HUES64 (cell line): ENCODE measurements around the gene DNAJC11.
"Not testable (repeated sequence)": the region's sequence is repeated elsewhere in the genome, so short reads cannot be mapped to it uniquely, and the experiment has no call there.

ENCODE experiments used
- H3K27ac ChIP-seq: 2 replicates; pipeline ENCODE4 v1.7.0; 2013; ENCODE audit warnings: low read depth, low read length, inconsistent platforms
- H3K27me3 ChIP-seq: 2 replicates; pipeline ENCODE4 v1.6.1; 2013; ENCODE audit warnings: mild to moderate bottlenecking, low read length; ENCODE audit not compliant: insufficient read depth
- H3K36me3 ChIP-seq: 2 replicates; pipeline ENCODE4 v1.6.1; 2013; ENCODE audit warnings: mild to moderate bottlenecking, low read length; ENCODE audit not compliant: insufficient read depth
- H3K4me1 ChIP-seq: 2 replicates; pipeline ENCODE4 v1.6.1; 2013; ENCODE audit warnings: mild to moderate bottlenecking, low read length, moderate library complexity; ENCODE audit not compliant: insufficient read depth
- H3K4me3 ChIP-seq: 2 replicates; pipeline ENCODE4 v1.5.1; 2013; ENCODE audit warnings: mild to moderate bottlenecking, low read length, moderate library complexity
- H3K9ac ChIP-seq: 2 replicates; pipeline ENCODE4 v1.6.1; 2013; ENCODE audit warnings: mild to moderate bottlenecking, low read depth, low read length
- H3K9me3 ChIP-seq: 2 replicates; pipeline ENCODE4 v1.6.1; 2013; ENCODE audit warnings: low read depth, low read length; ENCODE audit not compliant: insufficient read depth
- WGBS: fragments of 150-250, 120-280 bp; methylation state at CpG from one replicate; pipeline ENCODE4 v1.1.7; 2013; ENCODE audit warnings: missing lambda C conversion rate; 5-methylcytosine and 5-hydroxymethylcytosine counted together

DNAJC11 gene

GRCh38 chr1:6651909-6652308 is 49.7 kb downstream of the DNAJC11 start:
- WGBS = 96% methylated on average over 17 of the region's 17 CpGs
- no peaks in the 10 kb centered on the region for H3K4me1 ChIP-seq
- H3K27me3 ChIP-seq = no peaks in the 10 kb centered on the region
- no peak overlapping the region for H3K4me3 ChIP-seq
- no peak overlapping the region for H3K27ac ChIP-seq
- no peaks in the 10 kb centered on the region for H3K9me3 ChIP-seq
- H3K36me3 ChIP-seq = peaks cover 52% of the 10 kb centered on the region
- no peak overlapping the region for H3K9ac ChIP-seq

- H3K4me3 ChIP-seq = no peak overlapping the region
- peaks cover 66% of the 10 kb centered on the region for H3K36me3 ChIP-seq
- no peaks in the 10 kb centered on the region for H3K9me3 ChIP-seq
- no peaks in the 10 kb centered on the region; the same call in 1 of the 2 replicates for H3K4me1 ChIP-seq
- H3K9ac ChIP-seq = no peak overlapping the region
- 85% methylated on average over 6 of the region's 6 CpGs for WGBS
- H3K27ac ChIP-seq = no peak overlapping the region
- no peaks in the 10 kb centered on the region for H3K27me3 ChIP-seq
Measured at GRCh38 chr1:6648556-6648955, 53.1 kb downstream of the DNAJC11 start.

GRCh38 chr1:6646499-6647148 is 55.0 kb downstream of the DNAJC11 start:
- H3K27me3 ChIP-seq = no peaks in the 10 kb centered on the region
- no peaks in the 10 kb centered on the region; the same call in 1 of the 2 replicates for H3K4me1 ChIP-seq
- 73% methylated on average over 10 of the region's 10 CpGs for WGBS
- H3K4me3 ChIP-seq = no peak overlapping the region
- no peaks in the 10 kb centered on the region for H3K9me3 ChIP-seq
- peaks cover 66% of the 10 kb centered on the region for H3K36me3 ChIP-seq
- H3K9ac ChIP-seq = no peak overlapping the region
- peak overlapping the region; percentile 14; the same call in 1 of the 2 replicates for H3K27ac ChIP-seq

GRCh38 chr1:6645018-6645417 is 56.6 kb downstream of the DNAJC11 start:
- Histone ChIP-seq H3K9me3 (no peaks in the 10 kb centered on the region), H3K27ac (no peak overlapping the region), H3K4me3 (no peak overlapping the region), H3K9ac (no peak overlapping the region), H3K36me3 (peaks cover 66% of the 10 kb centered on the region), H3K27me3 (no peaks in the 10 kb centered on the region), H3K4me1 (no peaks in the 10 kb centered on the region; the same call in 1 of the 2 replicates)
- 96% methylated on average over 7 of the region's 7 CpGs for WGBS

GRCh38 chr1:6640867-6641266 is 60.7 kb downstream of the DNAJC11 start:
- not testable (repeated sequence) for H3K9ac ChIP-seq, H3K9me3 ChIP-seq, H3K4me3 ChIP-seq, H3K27ac ChIP-seq, H3K4me1 ChIP-seq, H3K27me3 ChIP-seq
- WGBS = 93% methylated on average over 3 of the region's 3 CpGs
- H3K36me3 ChIP-seq = peaks cover 93% of the 10 kb centered on the region

- H3K4me3 ChIP-seq = no peak overlapping the region
- no peak overlapping the region for H3K9ac ChIP-seq
- no peaks in the 10 kb centered on the region for H3K4me1 ChIP-seq
- no peaks in the 10 kb centered on the region for H3K27me3 ChIP-seq
- 94% methylated on average over 18 of the region's 18 CpGs for whole genome bisulfite sequencing
- H3K9me3 ChIP-seq = no peaks in the 10 kb centered on the region
- H3K36me3 ChIP-seq = peaks cover 96% of the 10 kb centered on the region
- H3K27ac ChIP-seq = no peak overlapping the region
Measured at GRCh38 chr1:6638226-6638625, 63.4 kb downstream of the DNAJC11 start.

- H3K27me3 ChIP-seq = no peaks in the 10 kb centered on the region
- no peaks in the 10 kb centered on the region for H3K4me1 ChIP-seq
- no peak overlapping the region for H3K4me3 ChIP-seq
- H3K27ac ChIP-seq = no peak overlapping the region
- peaks cover 95% of the 10 kb centered on the region for H3K36me3 ChIP-seq
- no peak overlapping the region for H3K9ac ChIP-seq
- 98% methylated on average over 9 of the region's 9 CpGs for WGBS
- no peaks in the 10 kb centered on the region for H3K9me3 ChIP-seq
Measured at GRCh38 chr1:6637770-6638169, 63.8 kb downstream of the DNAJC11 start.

- not testable (repeated sequence) for H3K27me3 ChIP-seq, H3K4me3 ChIP-seq, H3K4me1 ChIP-seq, H3K27ac ChIP-seq, H3K9me3 ChIP-seq, H3K9ac ChIP-seq
- H3K36me3 ChIP-seq = peaks cover 92% of the 10 kb centered on the region
- WGBS = 96% methylated on average over 6 of the region's 6 CpGs
Measured at GRCh38 chr1:6636778-6637177, 64.8 kb downstream of the DNAJC11 start.

- H3K9me3 ChIP-seq = no peaks in the 10 kb centered on the region
- 93% methylated on average over 16 of the region's 16 CpGs for WGBS
- H3K4me1 ChIP-seq = no peaks in the 10 kb centered on the region
- no peak overlapping the region for H3K9ac ChIP-seq
- H3K27ac ChIP-seq = no peak overlapping the region
- H3K36me3 ChIP-seq = peaks cover 87% of the 10 kb centered on the region
- no peaks in the 10 kb centered on the region for H3K27me3 ChIP-seq
- no peak overlapping the region for H3K4me3 ChIP-seq
Measured at GRCh38 chr1:6635910-6636760, 65.5 kb downstream of the DNAJC11 start.

GRCh38 chr1:6635161-6635909 is 66.3 kb downstream of the DNAJC11 start:
- H3K4me3 ChIP-seq = no peak overlapping the region
- H3K27ac ChIP-seq = no peak overlapping the region

More at GRCh38 chr1:6635161-6635909, 66.3 kb downstream of the DNAJC11 start:
- H3K27me3 ChIP-seq = no peaks in the 10 kb centered on the region
- no peaks in the 10 kb centered on the region for H3K4me1 ChIP-seq
- no peak overlapping the region for H3K9ac ChIP-seq
- 96% methylated on average over 20 of the region's 20 CpGs for WGBS
- H3K36me3 ChIP-seq = peaks cover 80% of the 10 kb centered on the region
- no peaks in the 10 kb centered on the region for H3K9me3 ChIP-seq
